HG02642 (cell line): ENCODE measurements around the gene ARHGAP32.

Source experiments
- ATAC-seq: cut with Tn5 transposase; IDR thresholded peaks from one replicate; pipeline ENCODE4 v1.9.1; 2021; ENCODE audit warnings: mild to moderate bottlenecking; ENCODE audit not compliant: unreplicated experiment, poor library complexity

Gene ARHGAP32

GRCh38 chr11:128917144-128917724 is 274.9 kb downstream of the ARHGAP32 start:
- no peak for ATAC-seq

- ATAC-seq, result no peak
These were observed 275.4 kb downstream of the ARHGAP32 start for GRCh38 chr11:128916681-128917080.

GRCh38 chr11:128916037-128916572 is 276.0 kb downstream of the ARHGAP32 start:
- ATAC-seq, result no peak

- ATAC-seq, result no peak
These were observed 277.0 kb downstream of the ARHGAP32 start for GRCh38 chr11:128915149-128915521.
